RKO (cell line): Measurements from ENCODE around the gene MYT1.
"Not testable (repeated sequence)": the region's sequence is repeated elsewhere in the genome, so short reads cannot be mapped to it uniquely, and the experiment has no call there.

ENCODE experiments used
- DNase-seq: peaks from one replicate; pipeline ENCODE4 v3.0.0-alpha.2; 2016; ENCODE audit warnings: low spot score

MYT1 gene

DNA sequence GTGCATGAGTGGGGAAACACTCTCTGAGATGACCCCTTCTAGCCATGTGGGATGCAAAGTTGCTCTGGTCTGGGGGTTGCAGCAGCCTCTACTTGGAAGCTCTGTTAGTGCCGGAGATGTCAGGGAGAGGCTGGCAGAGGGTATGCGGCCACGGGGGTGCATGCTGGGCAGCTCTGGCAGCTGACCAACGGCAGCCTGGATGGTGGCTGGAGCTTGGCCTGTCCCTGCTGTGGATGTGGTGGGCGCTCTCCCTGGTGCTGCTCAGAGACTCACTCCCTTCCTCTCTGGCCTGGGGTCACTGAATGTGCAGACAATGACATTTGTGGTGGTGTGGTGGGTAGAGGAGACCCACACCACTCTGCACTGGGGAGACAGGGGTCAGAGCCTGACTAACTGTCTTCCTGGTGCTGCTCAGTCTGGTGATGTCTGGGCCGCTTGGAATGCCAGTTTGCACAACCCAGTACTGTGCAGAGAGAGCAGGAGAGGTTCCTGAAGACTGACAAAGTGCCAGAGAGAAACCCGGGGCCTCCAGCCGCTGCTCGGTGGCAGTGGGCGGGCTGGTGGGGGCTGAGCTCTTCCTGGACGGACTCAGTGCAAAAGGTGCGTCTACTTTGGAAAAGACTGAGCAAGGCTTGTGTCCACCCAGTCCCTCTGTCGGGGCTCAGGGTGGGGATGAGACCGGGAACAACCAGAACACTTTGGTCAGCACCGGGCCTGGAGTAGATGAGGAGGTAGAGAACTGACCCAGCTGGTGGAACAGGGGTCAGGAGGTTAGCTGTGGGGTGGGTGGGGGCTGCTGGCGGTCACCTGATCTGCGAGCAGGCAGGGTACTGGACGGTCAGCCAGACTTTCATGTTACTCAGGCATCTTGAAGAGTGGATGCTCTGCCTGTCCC lies 2.7 kb downstream of the MYT1 start:
- DNase-seq, result no peak

DNA sequence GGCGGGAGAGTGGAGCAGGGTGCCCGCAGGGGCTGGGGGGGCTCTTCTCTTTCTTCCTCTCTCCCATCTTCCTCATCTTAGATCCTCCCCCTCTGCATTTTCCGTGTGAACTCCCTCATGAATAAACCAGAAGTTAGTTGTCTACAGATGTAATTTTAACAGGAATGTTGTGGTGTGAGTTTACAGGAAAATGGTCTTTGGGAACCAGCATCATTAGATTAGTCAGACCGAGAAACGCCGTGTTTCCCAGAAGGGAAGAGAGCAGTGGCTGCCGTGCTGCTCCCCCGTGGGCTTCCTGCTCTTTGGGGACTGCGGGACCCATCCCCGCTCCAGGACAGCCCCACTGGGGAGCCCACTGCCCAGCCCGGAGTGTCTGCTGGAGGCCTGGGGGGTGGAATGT lies 3.4 kb downstream of the MYT1 start:
- no peak for DNase-seq

DNA sequence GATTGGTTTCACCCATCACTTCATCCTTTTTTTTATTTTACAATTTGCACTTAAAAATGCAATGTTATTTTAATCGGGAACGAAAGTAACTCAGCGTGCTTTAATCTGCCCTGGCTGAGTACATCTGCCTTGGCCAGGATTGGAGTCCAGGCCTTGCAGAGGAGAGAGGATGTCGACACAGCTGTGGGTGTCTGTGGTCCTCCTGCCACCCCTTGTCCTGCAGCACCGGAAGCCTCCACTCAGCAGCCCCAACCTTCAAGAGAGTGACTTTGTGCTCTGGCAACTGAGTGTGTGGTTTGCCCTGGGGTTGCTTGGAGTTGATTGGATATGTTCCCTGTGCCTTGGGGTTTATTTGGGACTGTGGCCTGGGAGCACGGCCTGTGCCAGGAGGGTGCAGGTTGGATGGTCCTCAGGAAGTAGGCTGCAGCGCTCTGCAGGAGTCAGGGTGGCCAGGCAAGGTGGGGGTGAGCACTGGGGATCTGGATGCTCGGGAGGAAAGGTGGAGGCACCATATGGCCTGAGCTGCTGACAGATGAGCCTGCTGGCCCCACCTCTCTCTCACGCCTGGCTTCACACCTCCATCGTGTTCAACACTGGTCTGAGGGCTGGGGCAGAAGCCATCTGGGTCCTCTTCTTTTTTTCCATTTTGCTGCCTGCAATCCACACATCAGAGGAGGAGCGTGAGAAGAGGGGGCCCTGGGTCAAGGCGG lies 4.3 kb downstream of the MYT1 start:
- no peak for DNase-seq

DNA sequence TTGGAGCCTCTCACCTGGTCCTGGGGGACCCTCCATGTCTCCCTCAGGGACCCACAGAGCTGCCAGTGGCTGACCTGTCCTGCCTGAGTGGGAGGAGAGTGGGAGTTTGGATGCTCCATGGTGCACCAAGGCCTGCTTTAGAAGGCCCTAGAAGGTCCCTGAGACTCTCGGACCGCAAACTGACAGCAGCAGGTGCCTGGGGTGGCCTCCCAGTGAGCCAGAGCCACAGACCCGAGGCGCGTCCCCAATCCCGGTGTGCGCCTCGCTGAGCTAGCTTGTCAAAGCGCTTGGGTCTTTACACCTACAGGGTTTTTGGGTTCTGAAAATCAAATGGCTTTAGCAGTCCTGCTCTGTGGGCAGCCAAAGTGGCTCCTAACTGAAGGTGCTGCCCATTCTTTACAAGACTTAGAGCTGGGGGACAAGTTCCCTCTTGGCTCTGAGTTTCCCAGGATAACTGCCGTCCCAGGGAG lies 4.9 kb downstream of the MYT1 start:
- no peak for DNase-seq

DNA sequence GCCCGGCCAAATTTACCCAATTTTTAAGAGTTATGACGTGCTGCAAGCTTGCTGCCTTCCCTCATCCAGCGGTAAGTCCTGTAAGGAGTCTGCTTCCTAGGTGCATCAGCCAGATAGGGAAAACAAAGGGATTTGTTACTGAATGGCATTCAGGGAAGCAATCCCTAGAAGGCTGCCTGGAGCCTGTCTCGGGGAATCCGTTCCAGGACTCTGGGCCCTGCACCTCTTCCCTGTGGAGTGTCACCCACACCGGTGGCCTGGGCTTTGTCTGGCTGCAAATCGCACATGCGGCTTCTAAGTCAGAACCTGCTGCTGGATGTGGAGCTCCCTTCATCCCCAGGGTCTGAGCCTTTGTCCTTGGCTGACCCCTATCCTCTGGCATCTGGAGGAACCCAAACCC lies 7.0 kb downstream of the MYT1 start:
- DNase-seq, result no peak

DNA sequence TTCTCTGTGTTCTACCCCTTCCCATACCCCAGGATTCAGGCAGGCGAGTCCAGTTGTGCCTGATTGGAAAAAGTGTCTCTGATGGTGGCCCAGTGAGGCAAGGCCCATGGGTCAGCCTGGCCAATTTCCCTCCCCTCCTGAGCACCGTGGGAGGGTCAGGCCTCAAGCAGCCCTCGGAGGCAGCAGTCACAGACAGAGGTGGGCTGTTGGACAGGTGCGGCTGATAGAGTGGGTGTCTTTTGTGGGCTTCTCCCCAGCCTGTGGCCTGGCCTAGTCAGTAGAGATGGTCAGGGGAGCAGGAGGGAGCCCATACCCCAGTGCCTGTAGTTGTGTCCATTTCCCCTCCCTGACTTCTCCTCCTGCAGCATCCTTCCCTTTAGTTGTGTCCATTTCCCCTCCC lies 8.9 kb downstream of the MYT1 start:
- no peak for DNase-seq

DNA sequence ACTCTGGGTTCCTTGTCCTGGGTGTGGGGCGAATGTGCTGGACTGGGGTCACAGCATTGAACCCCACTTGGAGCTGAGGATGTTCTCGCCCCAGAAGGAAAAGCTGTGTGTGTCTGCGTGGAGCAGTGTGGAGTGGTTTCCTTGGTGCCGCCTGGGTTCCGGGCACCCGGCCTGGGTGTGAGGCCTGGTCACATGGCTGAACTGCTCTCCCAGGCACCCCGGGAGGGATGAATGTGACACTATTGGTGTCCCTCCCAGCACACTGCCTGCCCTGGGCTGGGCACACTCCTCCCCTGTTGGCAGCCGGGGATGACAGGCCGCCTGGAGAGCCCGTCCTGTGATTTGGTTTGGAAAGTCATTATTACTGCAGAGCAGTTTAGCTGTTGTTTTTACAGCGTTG lies 12.3 kb downstream of the MYT1 start:
- DNase-seq, result no peak

DNA sequence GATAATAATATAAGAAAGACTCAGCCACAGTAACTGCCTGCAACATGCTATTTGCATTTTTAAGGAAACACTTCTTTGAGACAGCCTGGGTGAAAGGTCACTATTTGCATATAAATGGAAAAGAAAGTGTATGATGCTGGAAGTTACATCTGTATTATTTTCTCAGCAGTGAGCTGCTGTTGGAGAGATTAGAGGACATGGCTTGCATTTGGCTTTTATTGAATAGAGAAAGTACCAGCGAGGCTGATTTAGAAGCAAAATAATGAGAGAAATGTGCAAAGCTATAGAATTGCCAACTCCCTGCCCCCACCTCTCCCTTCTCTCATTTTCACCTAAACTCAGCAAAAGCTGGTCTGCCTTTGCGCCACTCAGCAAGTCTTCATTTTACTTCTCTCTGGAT lies 12.7 kb downstream of the MYT1 start:
- DNase-seq, result no peak

DNA sequence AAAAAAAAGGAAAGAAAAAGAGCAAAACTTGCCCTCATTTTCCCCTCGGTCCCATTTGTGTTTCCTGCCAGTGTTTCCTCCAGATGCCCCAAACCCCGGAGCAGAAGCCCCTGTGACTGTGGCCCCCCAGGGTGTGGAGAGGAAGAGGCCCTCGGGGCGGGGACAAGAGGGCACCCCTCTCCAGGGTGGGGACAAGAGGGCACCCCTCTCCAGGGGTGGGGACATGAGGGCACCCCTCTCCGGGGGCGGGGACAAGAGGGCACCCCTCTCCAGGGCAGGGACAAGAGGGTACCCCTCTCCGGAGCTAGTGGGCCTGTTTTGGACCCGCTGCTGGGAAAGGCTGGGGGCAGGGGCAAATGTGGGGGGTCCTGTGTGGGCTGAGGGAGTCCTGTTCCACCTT lies 13.1 kb downstream of the MYT1 start:
- DNase-seq, result no peak

DNA sequence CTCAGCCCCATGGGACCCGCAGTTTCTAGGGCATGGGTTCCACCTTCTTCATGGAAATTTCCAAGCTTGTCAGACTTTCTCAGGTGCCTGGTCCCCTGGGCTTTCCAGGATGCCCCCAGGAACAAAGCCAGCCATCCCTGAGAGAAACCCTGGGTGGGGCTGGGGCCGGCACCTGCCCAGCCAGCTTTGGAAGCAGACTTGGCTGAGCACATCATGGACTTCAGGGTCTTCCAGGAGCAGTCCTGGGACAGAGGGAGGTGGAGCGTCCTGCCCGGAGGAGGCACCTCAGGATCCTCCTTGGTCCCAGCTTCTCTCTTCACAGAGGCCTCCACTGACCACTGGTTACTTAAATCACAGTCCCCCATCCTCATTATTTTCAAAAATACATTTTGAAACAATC lies 13.5 kb downstream of the MYT1 start:
- DNase-seq, result no peak

DNA sequence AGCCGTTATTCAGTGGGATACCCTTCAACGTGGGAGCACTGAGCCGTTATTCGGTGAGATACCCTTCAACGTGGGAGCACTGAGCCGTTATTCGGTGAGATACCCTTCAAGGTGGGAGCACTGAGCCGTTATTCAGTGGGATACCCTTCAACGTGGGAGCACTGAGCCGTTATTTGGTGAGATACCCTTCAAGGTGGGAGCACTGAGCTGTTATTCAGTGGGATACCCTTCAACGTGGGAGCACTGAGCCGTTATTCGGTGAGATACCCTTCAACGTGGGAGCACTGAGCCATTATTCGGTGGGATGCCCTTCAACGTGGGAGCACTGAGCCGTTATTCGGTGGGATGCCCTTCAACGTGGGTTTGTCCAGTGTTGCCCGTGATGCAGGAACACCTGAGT lies 14.7 kb downstream of the MYT1 start:
- not testable (repeated sequence) for DNase-seq

DNA sequence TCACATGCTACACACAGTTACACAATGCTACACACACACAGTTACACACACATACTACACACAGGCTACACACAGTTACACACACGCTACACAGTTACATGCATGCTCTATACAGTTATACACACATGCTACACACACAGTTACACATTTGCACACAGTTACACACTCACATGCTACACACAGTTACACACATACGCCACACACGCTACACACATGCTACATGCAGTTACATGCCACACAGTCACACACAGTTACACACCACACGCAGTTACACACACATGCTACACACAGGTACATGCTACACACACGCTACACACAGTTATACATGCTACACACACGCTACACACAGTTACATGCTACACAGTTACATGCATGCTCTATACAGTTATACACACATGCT lies 15.6 kb downstream of the MYT1 start:
- no peak for DNase-seq

DNA sequence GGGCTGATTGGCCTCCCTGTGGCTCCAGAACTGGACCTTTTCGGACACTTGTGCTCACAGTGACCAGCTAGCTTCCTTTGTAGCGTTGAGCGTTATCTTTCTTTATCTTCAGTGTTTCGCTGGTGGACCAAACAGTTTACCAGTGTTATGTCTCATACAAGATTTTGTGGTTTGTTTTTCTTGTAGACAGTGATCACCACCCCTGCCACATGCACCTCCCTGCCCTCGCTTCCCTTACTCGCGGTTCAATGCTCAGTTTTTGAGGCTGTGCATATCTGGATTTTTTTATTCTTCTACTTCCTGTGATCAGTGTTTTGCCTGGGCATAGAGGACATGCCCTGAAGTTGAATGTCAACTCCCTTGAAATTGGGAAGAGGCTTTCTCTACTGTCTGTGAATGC lies 16.4 kb downstream of the MYT1 start:
- no peak for DNase-seq

DNA sequence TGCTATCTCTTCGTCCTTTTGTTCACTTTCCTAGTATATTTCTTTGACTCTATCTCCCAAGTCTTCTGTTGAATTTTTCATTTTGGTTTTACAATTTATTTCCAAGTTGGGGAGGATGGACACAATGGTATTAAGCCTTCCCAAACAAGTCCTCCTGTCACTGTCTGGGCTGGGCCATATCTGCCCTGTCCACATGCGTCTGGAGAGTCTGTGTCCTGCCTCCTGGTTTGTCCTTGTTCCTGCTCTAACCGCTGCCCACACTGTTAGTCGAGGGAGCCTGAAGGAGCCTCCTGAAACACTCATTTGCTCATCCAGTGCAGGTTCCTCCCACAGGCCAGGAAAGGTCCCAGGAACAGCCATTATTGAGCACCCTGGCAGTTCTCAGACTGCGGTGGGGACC lies 17.1 kb downstream of the MYT1 start:
- DNase-seq, result no peak

DNA sequence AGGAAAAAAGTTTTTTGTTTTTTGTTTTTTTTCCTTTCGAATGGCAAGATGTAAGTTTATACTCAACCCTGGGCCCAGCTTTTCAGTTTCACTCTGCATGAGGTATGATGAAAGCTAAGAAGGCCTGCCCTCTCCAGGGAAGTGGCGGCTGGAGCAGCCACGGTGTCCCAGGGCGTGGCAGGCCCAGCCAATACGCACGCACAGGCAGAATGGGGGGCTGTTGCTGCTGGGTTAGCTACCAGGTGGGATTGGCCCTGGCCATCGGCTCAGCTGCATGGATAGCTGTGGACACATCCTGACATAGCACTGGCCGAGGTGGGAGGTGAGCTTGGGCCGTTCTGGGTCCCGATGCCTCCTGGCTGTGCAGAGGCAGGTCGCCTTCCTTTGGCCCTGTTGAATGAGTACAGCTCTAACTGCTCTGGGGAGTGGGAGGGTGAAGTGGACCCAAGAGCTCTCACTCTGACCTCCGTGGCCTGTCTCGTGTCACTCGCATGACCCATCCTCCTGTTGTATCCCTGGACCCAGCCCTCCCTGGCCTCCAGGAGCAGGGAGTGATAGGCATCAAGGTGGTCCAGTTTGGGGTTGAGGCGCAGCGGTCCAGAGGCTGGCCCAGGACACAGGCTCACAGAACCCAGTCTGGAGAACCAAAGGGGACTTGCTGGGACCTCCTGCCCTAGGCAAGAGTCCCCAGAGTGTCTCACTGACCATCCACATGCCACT lies 18.1 kb downstream of the MYT1 start:
- DNase-seq, result no peak

DNA sequence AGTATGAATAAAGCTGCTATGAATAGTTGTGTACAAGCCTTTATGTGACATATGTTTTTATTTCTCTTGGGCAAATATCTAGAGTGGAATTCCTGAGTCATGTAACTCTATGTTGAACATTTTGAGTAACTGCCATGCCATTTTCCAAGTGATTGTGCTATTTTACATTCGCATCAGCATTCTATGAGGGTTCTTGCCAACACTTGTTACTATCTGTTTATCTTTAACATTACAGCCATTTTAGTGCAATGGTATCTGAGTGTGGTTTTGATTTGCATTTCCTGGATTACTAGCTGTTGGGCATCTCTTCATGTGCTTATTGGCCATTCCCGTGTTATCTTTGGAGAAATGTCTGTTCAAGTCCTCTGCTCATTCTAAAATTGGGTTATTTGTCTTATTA lies 19.1 kb downstream of the MYT1 start:
- DNase-seq, result no peak

DNA sequence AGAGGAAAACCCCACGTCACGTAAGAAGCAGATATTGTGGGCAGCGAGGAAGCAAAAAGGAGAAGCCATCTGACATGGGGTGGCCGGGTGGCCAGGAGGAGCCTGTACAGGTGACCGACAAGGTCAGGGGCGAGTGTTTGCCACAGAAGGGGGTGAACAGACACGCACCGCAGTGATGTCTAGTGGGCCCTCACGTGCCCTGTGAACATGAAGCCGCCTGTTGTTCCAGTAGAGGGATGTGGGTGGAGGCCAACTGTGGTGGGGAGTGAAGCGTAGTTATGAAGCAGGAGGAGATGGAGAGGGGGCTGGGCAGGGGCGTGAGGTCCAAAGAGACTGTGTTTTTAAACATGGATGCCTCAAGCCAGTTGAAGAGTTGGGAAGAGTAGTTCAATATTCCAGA lies 20.5 kb downstream of the MYT1 start:
- DNase-seq, result no peak

DNA sequence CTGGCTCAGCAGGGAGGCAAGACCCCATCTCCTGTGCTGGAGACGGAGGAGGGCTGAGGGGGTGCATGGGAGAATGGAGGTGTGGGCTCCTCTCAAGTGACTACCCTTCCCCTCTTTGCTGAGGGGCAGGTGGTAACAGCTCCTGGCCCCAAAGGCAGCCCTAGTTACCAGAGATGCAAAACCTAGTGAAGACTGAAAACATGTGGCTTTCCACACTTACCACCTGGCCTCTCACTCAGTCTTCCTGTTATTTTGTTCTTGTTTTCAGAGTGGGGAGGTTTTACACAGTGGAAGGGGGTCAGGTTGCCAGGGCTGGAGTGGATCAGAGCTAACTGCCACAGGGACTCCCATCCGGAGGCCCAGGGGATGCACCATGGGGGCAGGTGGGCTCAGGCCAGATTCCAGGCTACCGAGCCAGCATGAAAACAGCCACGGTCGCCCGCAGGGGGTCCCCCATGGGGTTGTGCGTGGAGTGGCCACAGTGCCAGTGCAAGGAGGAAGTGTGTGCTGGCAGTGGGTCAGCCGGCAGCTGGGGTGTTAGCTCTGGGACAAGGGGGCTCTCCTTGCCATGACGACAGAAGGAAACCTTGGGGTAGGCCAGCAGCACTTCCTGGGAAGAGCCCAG lies 21.1 kb downstream of the MYT1 start:
- DNase-seq, result no peak

DNA sequence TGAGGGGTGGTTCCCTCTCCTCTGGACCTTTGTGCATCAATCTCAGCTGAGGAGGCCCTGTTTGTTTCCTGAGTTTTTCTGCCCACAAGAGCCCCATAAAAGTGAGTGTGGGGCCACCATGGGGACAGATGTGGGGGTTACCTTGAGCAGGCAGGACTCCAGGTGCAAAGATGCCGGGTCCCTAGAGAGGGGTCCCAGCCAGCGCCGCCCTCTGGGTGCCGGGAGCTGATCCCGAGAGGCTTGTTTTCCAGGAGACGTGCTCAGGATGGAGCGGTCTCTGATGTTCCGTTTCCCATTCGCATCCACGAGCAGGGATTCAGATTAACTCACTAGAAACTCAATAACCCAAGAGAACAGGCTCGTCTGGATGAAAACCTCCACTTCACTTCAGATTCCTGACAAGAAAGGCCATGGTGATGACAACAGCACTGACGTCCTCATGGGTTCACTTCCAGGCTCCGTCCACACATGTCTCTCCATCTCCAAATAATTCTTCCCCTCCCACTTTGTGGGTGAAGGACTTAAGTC lies 21.9 kb downstream of the MYT1 start:
- no peak for DNase-seq

DNA sequence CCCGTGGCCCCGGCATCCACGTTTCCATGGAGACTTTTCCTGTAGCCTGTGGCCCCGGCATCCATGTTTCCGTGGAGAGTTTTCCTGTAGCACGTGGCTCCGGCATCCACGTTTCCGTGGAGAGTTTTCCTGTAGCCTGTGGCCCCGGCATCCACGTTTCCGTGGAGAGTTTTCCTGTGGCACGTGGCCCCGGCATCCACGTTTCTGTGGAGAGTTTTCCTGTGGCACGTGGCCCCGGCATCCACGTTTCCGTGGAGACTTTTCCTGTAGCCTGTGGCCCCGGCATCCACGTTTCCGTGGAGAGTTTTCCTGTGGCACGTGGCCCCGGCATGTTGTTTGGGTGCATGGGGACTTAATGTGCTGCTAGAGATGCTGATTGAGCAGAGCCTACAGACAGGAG lies 23.0 kb downstream of the MYT1 start:
- not testable (repeated sequence) for DNase-seq

DNA sequence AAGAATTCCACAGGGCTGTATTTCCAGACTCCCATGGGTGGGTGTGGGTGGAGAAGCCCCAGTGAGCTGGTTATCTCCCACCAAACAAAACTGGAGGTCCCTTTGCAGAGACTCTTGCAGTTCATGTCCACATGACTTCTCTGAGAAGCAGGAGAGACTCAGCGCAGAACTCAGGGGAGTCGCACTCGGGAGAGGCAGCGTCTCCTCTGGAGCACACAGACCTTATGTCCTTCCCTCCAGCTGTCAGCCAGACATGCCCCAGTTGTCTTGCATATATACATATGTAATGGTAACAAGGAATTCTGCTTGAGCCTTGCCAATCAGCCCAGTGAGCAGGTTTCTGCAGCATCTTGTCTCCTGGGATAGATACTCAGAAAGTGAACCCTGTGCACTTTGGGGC lies 23.8 kb downstream of the MYT1 start:
- DNase-seq, result no peak
